Activated CD4-positive, alpha-beta T cell treated with anti-CD3 and anti-CD28 coated beads, Interleukin-2, amount 50 U/mL, for 16 hours (primary cell): Measurements from ENCODE around the gene TMEM185B.
"Not testable (repeated sequence)": the region's sequence is repeated elsewhere in the genome, so short reads cannot be mapped to it uniquely, and the experiment has no call there.

Experiments
- DNase-seq: peaks from one replicate; pipeline ENCODE4 v3.0.0-alpha.2; 2020

TMEM185B gene

DNA sequence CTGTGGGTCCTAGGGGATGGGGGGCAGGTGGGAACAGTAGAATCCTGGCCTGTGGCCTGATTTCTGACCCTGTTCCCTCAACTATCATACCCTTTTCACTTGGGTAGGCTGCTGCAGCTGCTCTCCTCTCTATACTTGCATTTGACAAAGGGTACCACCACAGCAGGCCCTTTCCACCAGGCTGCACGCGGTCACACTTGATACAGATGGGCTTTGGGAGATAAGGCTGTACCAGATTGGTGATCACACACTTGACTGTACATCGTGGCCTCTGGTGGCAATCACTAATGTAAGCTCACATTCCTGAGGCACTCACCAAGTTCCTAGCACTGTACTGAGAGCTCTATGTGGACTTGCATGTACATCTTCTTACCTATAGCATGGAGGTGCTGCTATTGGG is 27.9 kb upstream of the TMEM185B start:
- no peak for DNase-seq

- no peak for DNase-seq
These were observed 27.4 kb upstream of the TMEM185B start for GRCh38 chr2:120250640-120251039.

GRCh38 chr2:120247851-120248250 is 24.7 kb upstream of the TMEM185B start:
- DNase-seq: no peak

DNA sequence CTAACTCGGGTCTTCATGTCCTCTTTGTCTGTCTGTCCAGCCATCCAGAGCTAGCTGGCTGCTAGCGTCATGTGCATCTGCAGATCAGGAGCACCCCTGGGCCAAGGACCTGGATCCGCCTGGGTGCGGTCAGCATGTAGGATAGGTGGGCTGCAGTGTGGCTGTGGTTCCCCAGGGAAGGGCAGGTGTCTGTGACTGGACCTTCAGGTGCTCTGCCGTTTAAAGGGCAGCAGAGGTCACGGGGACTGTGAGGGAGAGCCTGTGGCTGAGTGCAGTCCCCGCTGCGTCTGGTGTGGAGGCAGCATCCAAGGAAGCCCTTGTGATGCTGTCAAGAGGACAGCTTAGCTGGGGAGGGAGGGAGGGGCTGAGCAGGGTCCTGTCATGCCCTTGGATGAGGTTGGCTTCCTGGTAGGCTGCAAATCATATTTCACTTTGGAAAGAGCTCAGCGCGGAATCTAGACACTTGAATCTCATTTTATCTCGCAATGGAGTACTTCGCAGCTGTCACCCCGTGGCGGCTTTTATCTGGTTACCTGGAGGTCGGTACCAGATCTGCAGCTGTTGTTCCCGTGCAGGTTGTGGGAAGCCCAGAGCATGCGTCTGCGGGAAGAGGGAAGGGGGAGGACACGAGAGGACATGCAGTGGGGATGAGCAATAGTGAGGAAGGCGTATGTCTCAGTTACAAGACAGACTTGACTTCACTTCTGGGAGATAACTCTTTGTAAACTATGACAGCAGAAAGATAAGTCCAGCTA is 23.5 kb upstream of the TMEM185B start:
- DNase-seq: no peak

DNA sequence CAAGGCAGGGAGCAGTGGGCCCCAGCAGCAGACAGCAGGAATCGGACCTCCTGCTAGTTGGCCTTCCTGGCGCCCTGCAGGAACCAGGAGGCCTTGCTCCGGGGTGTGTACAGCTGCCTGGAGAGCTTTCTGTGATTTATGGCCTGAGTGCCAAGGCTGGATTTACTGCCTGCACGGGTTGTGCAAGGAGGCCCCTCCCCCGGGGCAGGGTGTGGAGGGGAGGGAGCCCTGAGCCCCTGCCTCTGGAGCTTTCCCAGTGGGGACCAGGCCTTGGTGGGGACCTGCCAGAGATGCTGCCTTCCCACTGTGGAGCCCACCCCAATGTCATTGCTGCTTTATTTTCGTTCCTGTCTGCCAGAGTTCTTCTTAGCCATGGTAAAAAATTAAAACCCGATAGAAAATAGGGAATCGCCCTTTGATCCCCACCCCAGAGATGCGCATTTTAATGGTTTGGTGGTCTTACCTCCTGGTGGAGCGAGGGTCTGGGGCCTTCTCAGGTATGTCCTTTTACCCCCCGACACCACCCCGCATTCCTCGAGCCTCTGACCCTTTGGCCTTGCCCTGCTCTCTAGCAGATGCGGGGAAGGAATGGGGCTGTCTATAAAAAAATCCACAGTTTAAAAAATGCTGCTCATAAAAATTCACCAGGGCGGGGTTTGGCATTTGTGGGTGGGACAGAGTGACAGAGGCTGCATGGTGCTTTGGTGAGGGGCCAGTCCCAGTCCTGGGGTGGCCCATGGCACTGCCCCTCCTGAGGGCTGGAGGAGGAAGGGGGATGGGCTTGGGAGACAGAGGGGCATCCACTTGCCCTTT is 22.5 kb upstream of the TMEM185B start:
- no peak for DNase-seq

DNA sequence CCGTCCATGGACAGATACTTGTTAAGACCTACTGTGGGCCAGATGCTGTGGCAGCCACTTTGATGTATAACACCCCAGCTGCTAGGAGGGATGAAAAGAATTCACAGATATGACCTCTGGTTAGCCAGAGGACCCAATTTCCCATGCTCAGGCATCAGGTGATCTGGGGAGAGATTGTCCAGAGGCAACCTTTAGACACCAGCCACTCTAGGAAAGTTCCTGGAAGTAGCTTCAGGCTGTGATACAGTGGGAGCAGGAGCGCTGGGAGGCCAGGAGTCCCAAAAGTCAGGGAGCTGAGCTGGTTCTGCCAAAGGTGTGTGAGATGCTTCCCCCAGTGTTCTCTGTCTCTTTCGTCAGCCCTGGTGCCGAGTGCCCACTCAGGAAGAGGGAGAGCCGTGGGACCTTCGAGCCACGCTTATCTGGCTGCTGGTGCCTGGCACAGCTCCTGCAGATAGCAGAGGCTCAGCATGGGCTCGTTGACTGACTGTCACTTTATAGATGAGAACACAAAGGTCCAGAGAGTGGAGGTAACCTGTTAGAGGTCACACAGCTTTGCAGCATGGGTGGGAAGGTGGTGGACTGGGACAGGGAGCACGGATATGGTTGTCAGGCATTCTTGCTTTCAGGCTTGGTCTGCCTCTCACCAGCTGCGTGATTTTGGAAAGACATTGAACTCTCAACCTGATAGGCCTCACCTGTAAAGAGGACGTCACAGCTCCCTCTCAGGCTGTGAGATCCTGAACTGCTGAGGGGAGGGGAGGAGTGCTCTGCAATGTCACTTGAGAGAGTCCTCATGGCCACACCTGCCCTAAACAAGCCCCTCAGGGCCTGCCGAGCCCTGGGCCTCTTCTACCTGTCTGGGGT is 21.7 kb upstream of the TMEM185B start:
- no peak for DNase-seq

- no peak for DNase-seq
These were observed 20.8 kb upstream of the TMEM185B start for GRCh38 chr2:120243875-120244553.

DNA sequence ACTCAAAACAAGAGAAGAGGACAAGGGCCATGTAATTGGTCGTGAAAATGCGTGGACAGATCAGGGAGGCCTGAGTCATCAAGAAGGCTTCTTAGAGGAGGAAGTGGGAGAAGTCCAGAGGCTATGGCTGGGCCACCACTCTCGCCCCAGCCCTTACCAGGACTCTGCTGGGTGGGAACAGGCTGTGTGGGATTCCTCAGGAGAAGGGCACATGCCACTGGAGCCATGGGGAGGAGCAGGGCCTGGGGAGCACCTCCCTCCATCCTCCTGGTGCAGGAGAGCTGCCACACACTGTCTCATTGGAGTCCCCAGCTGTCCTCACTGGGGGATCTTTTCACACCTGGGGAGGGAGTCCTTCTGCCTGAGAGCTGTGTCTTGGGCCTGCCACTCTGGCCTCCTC is 20.0 kb upstream of the TMEM185B start:
- no peak for DNase-seq

DNA sequence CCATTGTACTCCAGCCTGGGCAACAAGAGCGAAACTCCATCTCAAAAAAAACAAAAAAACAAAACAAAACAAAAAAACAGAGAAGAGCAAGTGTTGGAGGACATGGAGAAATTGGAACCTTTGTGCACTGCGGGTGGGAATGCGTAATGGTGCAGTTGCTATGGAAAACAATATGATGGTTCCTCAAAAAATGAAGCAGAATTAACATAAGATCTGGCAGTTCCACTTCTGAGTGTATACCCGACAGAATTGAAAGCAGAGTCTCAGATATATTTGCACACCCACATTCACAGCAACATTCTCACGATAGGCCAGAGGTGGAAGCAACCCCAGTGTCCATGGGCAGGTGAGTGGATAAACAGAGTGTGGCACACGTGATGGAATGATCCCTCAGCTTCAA is 18.5 kb upstream of the TMEM185B start:
- DNase-seq: no peak

DNA sequence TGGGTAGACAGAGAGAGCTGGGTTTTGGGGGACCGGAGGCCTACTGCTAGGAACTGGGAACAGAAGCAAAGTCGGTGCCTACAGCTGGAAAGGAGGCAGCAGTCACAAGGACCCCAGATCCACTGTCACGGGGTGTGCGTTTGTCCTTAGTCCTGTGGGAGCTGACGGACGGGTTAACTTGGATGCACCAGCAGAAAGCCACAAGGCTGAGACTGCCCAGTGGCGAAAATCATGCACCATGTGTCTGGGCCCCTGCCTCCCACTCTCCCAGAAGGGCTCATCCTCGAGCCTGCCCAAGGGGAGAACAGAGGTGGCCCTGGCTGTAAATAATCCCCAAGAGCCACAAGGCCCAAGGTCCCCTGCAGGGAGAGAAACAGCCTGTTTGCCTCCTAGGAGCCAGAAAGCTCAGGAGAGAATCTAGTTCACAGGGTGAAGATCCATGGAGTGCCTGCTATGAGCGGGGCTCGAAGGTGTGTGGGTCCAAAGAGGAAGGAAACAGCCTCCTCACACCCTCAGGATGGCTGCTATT is 17.8 kb upstream of the TMEM185B start:
- DNase-seq: no peak

DNA sequence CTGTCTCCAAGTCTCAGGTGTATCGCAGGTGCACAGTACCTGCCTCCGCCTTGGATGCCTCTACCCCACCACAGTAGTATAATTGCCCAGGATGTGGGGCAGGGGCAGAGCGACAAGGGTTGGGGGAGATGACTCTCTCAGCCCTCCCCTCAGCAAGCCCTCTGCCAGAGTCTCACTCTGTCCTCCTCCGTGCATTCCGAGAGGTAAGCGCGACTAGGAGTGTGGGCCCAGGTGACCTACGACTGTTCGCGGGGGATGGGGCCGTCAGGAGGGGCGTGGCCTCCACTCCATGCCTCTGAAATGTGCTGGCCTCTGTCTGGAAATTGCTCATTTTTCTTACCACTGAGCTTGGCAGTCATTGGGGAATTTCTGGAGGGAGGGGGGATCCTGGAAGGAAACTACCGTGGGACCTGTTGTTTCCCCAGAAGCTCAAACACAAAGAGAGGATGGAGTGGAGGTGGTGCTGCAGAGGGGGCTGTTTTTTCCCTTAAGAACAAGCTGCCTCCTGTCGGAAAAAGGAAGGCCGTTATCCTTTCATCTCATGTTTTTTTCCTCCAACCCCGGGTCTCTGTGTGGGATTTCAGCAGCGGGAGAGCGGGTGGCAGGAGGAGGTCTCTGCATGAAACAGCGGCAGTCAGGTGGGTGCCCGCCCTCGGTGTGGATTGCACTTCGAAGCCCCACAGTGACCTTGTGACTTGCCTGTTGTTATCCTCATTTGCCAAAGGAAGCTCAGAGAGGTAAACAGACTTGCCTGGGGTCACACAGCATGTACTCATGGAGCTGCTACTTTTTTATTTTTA is 16.5 kb upstream of the TMEM185B start:
- no peak for DNase-seq

- DNase-seq: no peak
These were observed 15.7 kb upstream of the TMEM185B start for GRCh38 chr2:120238728-120239487.

- no peak for DNase-seq
These were observed 14.3 kb upstream of the TMEM185B start for GRCh38 chr2:120237491-120237902.

DNA sequence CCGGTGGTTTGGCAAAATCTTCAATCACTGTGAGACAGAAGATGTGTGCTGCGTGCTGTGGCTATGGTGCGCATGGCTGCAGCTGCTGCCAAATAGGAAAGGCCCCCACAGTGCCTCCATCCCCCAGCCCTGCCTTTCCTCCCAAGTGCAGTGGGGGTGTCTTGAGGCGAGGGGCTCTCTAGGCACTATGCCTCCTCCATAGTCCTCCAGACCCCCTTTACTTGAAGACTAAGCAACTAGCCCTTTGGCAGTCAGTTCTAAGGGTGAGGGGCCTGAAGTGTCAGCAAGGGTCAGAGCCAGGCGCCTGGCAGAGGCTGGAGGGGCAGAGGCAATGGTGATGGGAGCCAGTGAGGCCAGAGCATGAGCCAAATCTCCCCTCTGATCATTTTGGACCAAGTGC is 13.6 kb upstream of the TMEM185B start:
- DNase-seq: no peak

DNA sequence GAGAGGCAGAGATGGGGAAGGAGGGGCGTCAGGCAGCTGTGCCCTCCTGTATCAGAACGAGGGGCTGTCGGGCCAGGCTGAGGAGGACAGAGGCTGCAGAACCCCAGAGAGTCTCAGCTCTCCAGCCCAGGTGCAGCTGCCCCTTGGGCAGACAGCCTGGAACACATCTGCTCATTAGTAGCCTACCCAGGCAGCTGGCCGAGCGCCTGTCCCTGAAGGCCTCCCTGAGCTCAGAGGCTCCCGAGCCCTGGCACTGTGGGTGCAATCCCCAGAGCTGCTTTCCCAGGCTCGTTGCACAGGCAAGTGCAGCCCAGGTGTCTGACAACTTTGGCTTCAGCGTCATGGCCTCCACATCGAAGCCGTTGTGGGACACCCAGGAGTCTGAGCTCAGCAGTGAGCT is 13.1 kb upstream of the TMEM185B start:
- DNase-seq: no peak

DNA sequence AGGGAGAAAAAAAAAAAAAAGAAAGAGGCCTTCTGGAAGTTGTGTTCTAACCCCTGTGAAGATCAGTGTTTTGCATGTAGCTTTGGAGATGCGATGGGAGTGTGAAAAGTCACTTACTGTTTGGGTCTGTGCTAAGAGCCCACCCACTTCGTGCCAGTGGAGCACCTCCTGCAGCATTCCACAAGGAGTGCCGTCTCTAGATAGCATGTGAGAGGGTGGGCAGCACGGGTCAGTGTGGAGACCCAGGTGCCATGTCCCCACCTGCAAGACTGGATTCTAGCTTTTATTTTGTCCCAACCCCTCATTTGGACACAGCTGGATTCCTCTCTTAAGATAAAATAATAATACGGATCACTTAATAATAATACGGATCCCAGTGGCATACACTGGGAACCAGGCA is 12.5 kb upstream of the TMEM185B start:
- no peak for DNase-seq

DNA sequence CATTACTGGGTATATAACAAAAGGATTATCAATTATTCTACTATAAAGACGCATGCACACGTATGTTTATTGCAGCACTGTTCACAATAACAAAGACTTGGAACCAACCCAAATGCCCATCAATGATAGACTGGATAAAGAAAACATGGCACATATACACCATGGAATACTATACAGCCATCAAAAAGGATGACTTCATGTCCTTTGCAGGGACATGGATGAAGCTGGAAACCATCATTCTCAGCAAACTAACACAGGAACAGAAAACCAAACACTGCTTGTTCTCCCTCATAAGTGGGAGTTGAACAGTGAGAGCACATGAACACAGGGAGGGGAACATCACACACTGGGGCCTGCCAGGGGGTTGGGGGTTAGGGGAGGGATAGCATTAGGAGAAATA is 12.0 kb upstream of the TMEM185B start:
- DNase-seq: not testable (repeated sequence)

DNA sequence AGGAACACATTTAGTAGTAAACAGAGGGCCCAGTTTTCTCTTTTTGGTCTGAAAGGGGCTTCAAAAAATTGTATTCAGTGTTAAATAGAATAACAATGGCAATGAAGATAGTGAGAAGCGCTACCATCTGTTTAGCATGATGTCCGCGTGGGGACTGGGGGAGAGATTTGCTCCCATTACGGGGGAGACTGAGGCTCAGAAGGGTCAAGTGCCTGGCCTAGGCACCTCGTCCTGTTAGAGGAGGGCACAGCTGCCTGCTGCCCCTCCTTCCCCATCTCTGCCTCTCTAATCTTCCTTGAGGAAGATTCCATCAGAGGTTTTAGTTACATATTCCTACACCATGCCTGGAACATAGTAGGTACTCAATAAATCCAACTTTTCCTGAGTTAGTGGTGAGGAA is 10.1 kb upstream of the TMEM185B start:
- no peak for DNase-seq

- peak; percentile 94 for DNase-seq
These were observed 8.9 kb upstream of the TMEM185B start for GRCh38 chr2:120231974-120232635.

DNA sequence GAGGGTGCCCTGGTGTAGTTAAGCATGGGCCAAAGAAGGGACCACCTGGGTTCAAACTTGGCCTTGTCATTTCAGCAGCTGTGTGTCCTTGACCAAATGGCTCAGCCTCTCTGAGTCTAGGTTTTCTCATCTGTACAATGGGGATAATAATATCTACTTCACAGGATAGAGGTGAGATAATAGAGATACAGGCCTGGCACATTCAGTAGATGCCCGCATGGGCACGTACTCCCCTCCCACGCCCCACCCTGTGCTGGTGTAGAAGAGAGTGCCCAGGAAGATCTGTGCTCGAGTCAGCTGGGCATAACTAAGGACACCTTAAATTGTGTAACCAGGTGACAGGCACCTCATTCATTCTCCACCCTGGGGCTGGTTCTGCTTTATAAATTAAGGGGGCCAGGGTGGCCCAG is 8.4 kb upstream of the TMEM185B start:
- DNase-seq: peak; percentile 45
